HepG2 (cell line): ENCODE data around the gene RTEL1. TPM values are rescaled to one million over a fixed set of nuclear protein-coding genes. Genes with fewer than 3 reads are reported as not detected.

Experiments
- CHCHD3 ChIP-seq: sonication (generic); formaldehyde crosslinking; IDR thresholded peaks from 2 replicates; pipeline ENCODE4 v1.8.0; 2022; ENCODE audit warnings: mild to moderate bottlenecking, missing genetic modification reagents, moderate library complexity
- FIP1L1 ChIP-seq: fragments of 200-400 bp; formaldehyde crosslinking; IDR thresholded peaks from 2 replicates; pipeline ENCODE4 v1.6.1; 2018; ENCODE audit warnings: low read depth, mild to moderate bottlenecking, low read length, moderate library complexity, borderline replicate concordance; ENCODE audit not compliant: insufficient read depth
- GABPB1 ChIP-seq: IDR thresholded peaks from 2 replicates; pipeline ENCODE4 v1.6.1; 2016; ENCODE audit warnings: mild to moderate bottlenecking, missing genetic modification reagents, moderate library complexity, missing compliant biosample characterization
- HIVEP1 ChIP-seq: sonication (generic); formaldehyde crosslinking; IDR thresholded peaks from 2 replicates; pipeline ENCODE4 v1.4.0; 2020; ENCODE audit warnings: mild to moderate bottlenecking, missing genetic modification reagents
- HOXA9 ChIP-seq: sonication (generic); formaldehyde crosslinking; IDR thresholded peaks from 2 replicates; pipeline ENCODE4 v1.8.1; 2022; ENCODE audit warnings: missing genetic modification reagents, mild to moderate bottlenecking, moderate library complexity, borderline replicate concordance
- KDM3A ChIP-seq: IDR thresholded peaks from 2 replicates; pipeline ENCODE4 v1.6.1; 2018; ENCODE audit warnings: low read depth, missing compliant biosample characterization
- MEIS1 ChIP-seq: sonication (generic); formaldehyde crosslinking; IDR thresholded peaks from 2 replicates; pipeline ENCODE4 v1.9.0; 2021; ENCODE audit warnings: mild to moderate bottlenecking, missing genetic modification reagents, moderate library complexity, borderline replicate concordance
- MTA1 ChIP-seq: sonication (generic); formaldehyde crosslinking; IDR thresholded peaks from 2 replicates; pipeline ENCODE4 v1.4.0; 2020; ENCODE audit warnings: missing genetic modification reagents, mild to moderate bottlenecking, borderline replicate concordance
- MXD1 ChIP-seq: sonication (generic); formaldehyde crosslinking; IDR thresholded peaks from 2 replicates; pipeline ENCODE4 v1.4.0; 2020; ENCODE audit warnings: mild to moderate bottlenecking, missing genetic modification reagents
- SNAPC5 ChIP-seq: sonication (generic); formaldehyde crosslinking; IDR thresholded peaks from 2 replicates; pipeline ENCODE4 v1.8.1; 2023; ENCODE audit warnings: mild to moderate bottlenecking, missing genetic modification reagents, borderline replicate concordance
- TGIF2 ChIP-seq: IDR thresholded peaks from 2 replicates; pipeline ENCODE4 v1.6.1; 2016; ENCODE audit warnings: control low read depth, missing compliant biosample characterization
- TRAFD1 ChIP-seq: sonication (generic); formaldehyde crosslinking; IDR thresholded peaks from 2 replicates; pipeline ENCODE4 v1.5.1; 2020; ENCODE audit warnings: missing genetic modification reagents, mild to moderate bottlenecking, borderline replicate concordance
- ZEB1 ChIP-seq: IDR thresholded peaks from 2 replicates; pipeline ENCODE4 v1.6.1; 2012; ENCODE audit warnings: mild to moderate bottlenecking, low read depth, inconsistent platforms; ENCODE audit not compliant: insufficient replicate concordance
- ZIK1 ChIP-seq: sonication (generic); formaldehyde crosslinking; IDR thresholded peaks from 2 replicates; pipeline ENCODE4 v1.5.0; 2020; ENCODE audit warnings: mild to moderate bottlenecking, low read depth, missing genetic modification reagents, borderline replicate concordance
- ZNF274 ChIP-seq: sonication (generic); formaldehyde crosslinking; IDR thresholded peaks from 2 replicates; pipeline ENCODE4 v1.5.1; 2020; ENCODE audit warnings: mild to moderate bottlenecking, missing genetic modification reagents
- ZNF326 ChIP-seq: sonication (generic); formaldehyde crosslinking; IDR thresholded peaks from 2 replicates; pipeline ENCODE4 v1.4.0; 2020; ENCODE audit warnings: missing genetic modification reagents, borderline replicate concordance
- ZNF407 ChIP-seq: sonication (generic); formaldehyde crosslinking; IDR thresholded peaks from one replicate; pipeline ENCODE4 v1.5.1; 2020; ENCODE audit warnings: mild to moderate bottlenecking, missing genetic modification reagents; ENCODE audit errors: not compliant biosample characterization
- ZNF430 ChIP-seq: sonication (generic); formaldehyde crosslinking; IDR thresholded peaks from 2 replicates; pipeline ENCODE4 v1.9.0; 2021; ENCODE audit warnings: mild to moderate bottlenecking, missing genetic modification reagents
- ZNF547 ChIP-seq: sonication (generic); formaldehyde crosslinking; IDR thresholded peaks from 2 replicates; pipeline ENCODE4 v1.5.1; 2020; ENCODE audit warnings: mild to moderate bottlenecking, missing genetic modification reagents
- ZNF577 ChIP-seq: sonication (generic); formaldehyde crosslinking; IDR thresholded peaks from 2 replicates; pipeline ENCODE4 v1.4.0; 2020; ENCODE audit warnings: mild to moderate bottlenecking, low read depth, missing genetic modification reagents, borderline replicate concordance
- ZNF768 ChIP-seq: sonication (generic); formaldehyde crosslinking; IDR thresholded peaks from 2 replicates; pipeline ENCODE4 v1.4.0; 2020; ENCODE audit warnings: missing genetic modification reagents
- ZNF850 ChIP-seq: sonication (generic); formaldehyde crosslinking; conservative IDR thresholded peaks from 2 replicates; pipeline ENCODE4 v1.9.0; 2021; ENCODE audit warnings: mild to moderate bottlenecking, missing genetic modification reagents
- polyA plus RNA-seq, 8 experiments: library from polyadenylated mRNA; depleted of rRNA in 3 of 8; stranded (reverse) in 7 of 8; unstranded in 1 of 8; fragments of >200 nt; fragmentation: Illumina TruSeq in 4 of 8; extraction: Trizol in 4 of 8; gene quantifications; 2 replicates each; pipeline versions ENCODE4 v1.2.1 to v1.2.3, GENCODE V29; 2011 to 2016; ENCODE audit warnings: low read depth in 4 of 8, missing spikeins in 1 of 8, mixed read lengths in 1 of 8; ENCODE audit not compliant: insufficient read depth in 1 of 8
- total RNA-seq, 5 experiments: library from RNA; depleted of rRNA; stranded (reverse); fragments of >200 nt; fragmentation: Illumina TruSeq; extraction: Trizol; gene quantifications; 2 replicates each; pipeline ENCODE4 v1.2.3, GENCODE V29; 2016; ENCODE audit warnings: low read depth in 1 of 5

RTEL1 gene
- total and polyA plus RNA-seq, 2 of the 13 experiments (the other 11 are each of a cell fraction or from before 2014, with no cell fraction given) = 21.8 to 36.4 TPM

GRCh38 chr20:63737695-63737944 is 79.5 kb downstream of the RTEL1 start (continued):
- TF ChIP-seq ZNF407 (CRISPR knock-in tag) (no peak), TGIF2 (CRISPR knock-in tag) (no peak), ZNF768 (CRISPR knock-in tag) (no peak), KDM3A (CRISPR knock-in tag) (no peak), ZIK1 (no peak), ZNF547 (CRISPR knock-in tag) (no peak), TRAFD1 (CRISPR knock-in tag) (no peak), CHCHD3 (CRISPR knock-in tag) (peak; percentile 6; the same call in 1 of the 2 replicates), ZNF850 (CRISPR knock-in tag) (no peak), ZNF274 (CRISPR knock-in tag) (no peak), HIVEP1 (no peak), ZNF577 (CRISPR knock-in tag) (no peak), MEIS1 (no peak), HOXA9 (no peak), ZNF326 (CRISPR knock-in tag) (no peak), FIP1L1 (no peak), ZNF430 (CRISPR knock-in tag) (no peak), SNAPC5 (no peak), MTA1 (CRISPR knock-in tag) (no peak), ZEB1 (no peak), GABPB1 (CRISPR knock-in tag) (no peak; the same call in 1 of the 2 replicates), MXD1 (CRISPR knock-in tag) (no peak)
